ENCODE data around the gene FAM118A. TPM values are rescaled to one million over a fixed set of nuclear protein-coding genes. Genes with fewer than 3 reads are reported as not detected.
"Not testable (repeated sequence)": the region's sequence is repeated elsewhere in the genome, so short reads cannot be mapped to it uniquely, and the experiment has no call there.

The FAM118A gene
- polyA plus RNA-seq, 1 experiment: 23.3 TPM

- H3K27ac ChIP-seq (ENCODE audit: low read depth, low read length): no peak overlapping the region
- ChIA-PET POLR2A (no interaction called here), CTCF (no interaction called here)
- no peaks in the 10 kb centered on the region for H3K27me3 ChIP-seq (ENCODE audit: control insufficient read depth, insufficient read depth, low read length)
- no peak for TF ChIP-seq CTCF (IDR thresholded peaks at IDR 0.05; ENCODE audit: low read depth, low read length)
- no peaks in the 10 kb centered on the region for H3K9me3 ChIP-seq (ENCODE audit: control insufficient read depth, insufficient read depth, low read length)
- H3K4me3 ChIP-seq (ENCODE audit: low read depth, low read length): no peak overlapping the region
- no peak for DNase-seq (ENCODE audit: low read depth, low spot score)
Observed at GRCh38 chr22:45349916-45350315, 40.2 kb downstream of the FAM118A start.

GRCh38 chr22:45351956-45352355 is 42.2 kb downstream of the FAM118A start:
- no peaks in the 10 kb centered on the region for H3K27me3 ChIP-seq (ENCODE audit: control insufficient read depth, insufficient read depth, low read length)
- POLR2A ChIA-PET: no interaction called here
- no peak for TF ChIP-seq CTCF (IDR thresholded peaks at IDR 0.05; ENCODE audit: low read depth, low read length)
- no peak for DNase-seq (ENCODE audit: low read depth, low spot score)
- no peak overlapping the region for H3K4me3 ChIP-seq (ENCODE audit: low read depth, low read length)
- H3K9me3 ChIP-seq (ENCODE audit: control insufficient read depth, insufficient read depth, low read length): no peaks in the 10 kb centered on the region
- CTCF ChIA-PET: no interaction called here
- H3K27ac ChIP-seq (ENCODE audit: low read depth, low read length): no peak overlapping the region

- POLR2A ChIA-PET; H3K27me3 ChIP-seq (ENCODE audit: control insufficient read depth, insufficient read depth, low read length); H3K4me3 ChIP-seq (ENCODE audit: low read depth, low read length); CTCF ChIA-PET; DNase-seq (ENCODE audit: low read depth, low spot score); H3K27ac ChIP-seq (ENCODE audit: low read depth, low read length); H3K9me3 ChIP-seq (ENCODE audit: control insufficient read depth, insufficient read depth, low read length): not testable (repeated sequence)
Observed at GRCh38 chr22:45352757-45353156, 43.0 kb downstream of the FAM118A start.

GRCh38 chr22:45353786-45354185 is 44.1 kb downstream of the FAM118A start:
- no peak for DNase-seq (ENCODE audit: low read depth, low spot score)
- Histone ChIP-seq H3K9me3 (ENCODE audit: control insufficient read depth, insufficient read depth, low read length) (no peaks in the 10 kb centered on the region), H3K27me3 (ENCODE audit: control insufficient read depth, insufficient read depth, low read length) (no peaks in the 10 kb centered on the region), H3K4me3 (ENCODE audit: low read depth, low read length) (no peak overlapping the region), H3K27ac (ENCODE audit: low read depth, low read length) (no peak overlapping the region)
- TF ChIP-seq CTCF (IDR thresholded peaks at IDR 0.05; ENCODE audit: low read depth, low read length): no peak
- ChIA-PET POLR2A (no interaction called here), CTCF (no interaction called here)

- Histone ChIP-seq H3K4me3 (ENCODE audit: low read depth, low read length) (no peak overlapping the region), H3K27me3 (ENCODE audit: control insufficient read depth, insufficient read depth, low read length) (peaks cover 15% of the 10 kb centered on the region), H3K9me3 (ENCODE audit: control insufficient read depth, insufficient read depth, low read length) (no peaks in the 10 kb centered on the region), H3K27ac (ENCODE audit: low read depth, low read length) (no peak overlapping the region)
- no peak for TF ChIP-seq CTCF (IDR thresholded peaks at IDR 0.05; ENCODE audit: low read depth, low read length)
- no peak for DNase-seq (ENCODE audit: low read depth, low spot score)
- CTCF ChIA-PET: no interaction called here
- POLR2A ChIA-PET: no interaction called here
Observed at GRCh38 chr22:45357490-45357889, 47.8 kb downstream of the FAM118A start.

GRCh38 chr22:45358127-45358526 is 48.4 kb downstream of the FAM118A start:
- no peak for TF ChIP-seq CTCF (IDR thresholded peaks at IDR 0.05; ENCODE audit: low read depth, low read length)
- Histone ChIP-seq H3K9me3 (ENCODE audit: control insufficient read depth, insufficient read depth, low read length) (no peaks in the 10 kb centered on the region), H3K27ac (ENCODE audit: low read depth, low read length) (no peak overlapping the region), H3K27me3 (ENCODE audit: control insufficient read depth, insufficient read depth, low read length) (peaks cover 16% of the 10 kb centered on the region), H3K4me3 (ENCODE audit: low read depth, low read length) (no peak overlapping the region)
- no peak for DNase-seq (ENCODE audit: low read depth, low spot score)
- ChIA-PET CTCF (no interaction called here), POLR2A (no interaction called here)

All from AG04450 (cell line).